HG02623 (cell line): ENCODE results near the gene COL15A1.
"Not testable (repeated sequence)": the region's sequence is repeated elsewhere in the genome, so short reads cannot be mapped to it uniquely, and the experiment has no call there.

Experiments
- ATAC-seq: cut with Tn5 transposase; IDR thresholded peaks from one replicate; pipeline ENCODE4 v1.9.1; 2021; ENCODE audit warnings: moderate library complexity; ENCODE audit not compliant: unreplicated experiment

The COL15A1 gene

DNA sequence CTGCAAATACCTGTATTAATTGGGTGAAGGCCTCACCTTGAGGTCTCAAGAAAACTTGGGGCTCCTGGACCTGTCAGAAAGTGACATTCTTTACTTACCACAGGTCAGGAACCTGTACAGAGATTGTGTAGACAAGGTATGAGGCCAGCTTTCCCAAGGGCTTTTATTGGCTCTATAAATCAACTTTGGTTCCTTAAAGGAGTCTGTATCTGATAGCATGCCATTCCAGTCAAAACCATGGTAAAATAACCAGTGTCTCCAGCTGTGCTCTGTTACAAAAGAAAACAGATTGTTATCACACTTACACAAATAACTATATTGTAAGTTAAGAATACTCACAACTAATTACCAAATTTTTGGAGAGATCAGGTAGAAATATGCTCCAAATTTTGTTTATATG, 64.5 kb downstream of the COL15A1 start:
- ATAC-seq, result no peak

DNA sequence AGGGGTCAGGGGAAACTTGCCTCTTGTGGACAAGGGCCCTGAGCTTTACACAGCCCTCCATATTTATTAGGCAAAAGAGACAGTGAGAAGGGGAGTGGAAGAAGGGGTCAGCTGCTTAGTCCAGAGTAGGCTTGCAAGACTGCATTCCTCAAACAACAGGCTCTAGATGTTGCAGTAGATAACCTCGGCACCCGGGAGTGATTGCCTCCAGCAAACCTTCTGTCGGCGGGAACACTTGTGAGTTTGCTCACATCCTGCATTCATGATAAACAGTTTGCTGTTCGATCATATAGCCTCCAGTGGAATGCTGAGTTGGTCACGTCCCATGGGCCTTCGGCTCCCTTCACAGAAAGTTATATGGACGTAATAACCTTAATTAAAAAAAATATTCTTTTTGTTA, 66.7 kb downstream of the COL15A1 start:
- ATAC-seq, result not testable (repeated sequence)

DNA sequence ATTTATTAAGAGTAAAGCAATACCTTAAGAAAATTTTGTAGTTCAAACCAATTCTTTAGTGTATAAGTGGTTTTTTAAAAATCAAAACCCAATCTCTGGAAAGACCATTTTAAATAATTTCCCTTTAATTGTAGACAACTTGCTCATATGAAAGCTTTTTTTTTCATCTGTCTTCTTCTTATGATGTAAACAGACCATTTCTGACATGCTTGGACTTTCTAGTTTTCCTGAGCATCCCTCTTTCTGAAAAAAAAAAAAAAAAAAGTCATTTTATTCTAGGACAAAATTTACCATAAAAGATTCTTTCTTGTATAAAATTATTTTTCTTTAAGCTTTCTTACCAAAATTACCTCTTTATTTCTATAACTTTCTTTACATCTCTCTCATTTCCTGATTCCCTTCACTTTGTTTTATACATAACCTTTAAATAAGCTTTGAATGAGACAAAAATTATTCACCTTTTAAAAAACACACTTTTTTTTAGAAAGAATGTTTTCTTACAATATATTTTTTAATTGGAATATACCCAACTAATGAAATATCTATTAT, 67.5 kb downstream of the COL15A1 start:
- ATAC-seq, result no peak

GRCh38 chr9:99012957-99013512, 69.3 kb downstream of the COL15A1 start:
- ATAC-seq, result no peak

GRCh38 chr9:99013550-99013949, 69.8 kb downstream of the COL15A1 start:
- ATAC-seq, result no peak

GRCh38 chr9:99015448-99015847, 71.7 kb downstream of the COL15A1 start:
- no peak for ATAC-seq

- no peak for ATAC-seq
Observed at GRCh38 chr9:99015890-99016289, 72.2 kb downstream of the COL15A1 start.

DNA sequence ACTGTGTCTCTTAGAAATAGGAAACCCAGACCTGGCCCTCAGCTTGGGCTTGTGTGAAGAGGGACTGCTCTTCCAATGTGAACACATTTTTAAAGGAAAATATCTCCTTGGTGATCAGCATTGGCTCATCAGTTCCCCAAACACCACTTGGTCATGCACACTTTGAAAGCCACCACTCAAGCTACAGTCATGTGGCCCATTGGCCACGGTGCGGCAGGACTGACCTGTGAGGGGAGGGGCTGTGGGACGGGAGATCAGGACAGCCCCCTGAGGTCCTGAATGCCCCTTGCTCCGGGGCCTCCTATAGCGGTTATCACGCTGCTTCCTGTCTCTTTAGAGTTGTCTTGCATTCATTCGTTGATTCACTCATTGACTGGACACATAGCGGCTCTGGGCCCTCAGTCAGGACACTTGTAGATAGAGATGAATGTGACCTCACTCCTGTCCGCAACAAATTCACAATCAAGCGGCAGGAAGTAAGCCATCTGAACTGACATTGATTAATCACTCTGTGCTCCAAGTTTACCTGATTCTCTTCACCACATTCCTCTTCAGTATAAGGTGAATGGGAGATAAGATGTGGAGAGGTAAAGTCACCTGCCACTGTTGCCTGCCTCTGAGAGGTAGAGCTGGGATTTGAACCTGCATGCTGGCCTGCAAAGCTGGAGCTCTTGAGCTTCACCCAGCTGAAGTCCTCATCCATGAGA, 73.1 kb downstream of the COL15A1 start:
- no peak for ATAC-seq

GRCh38 chr9:99018653-99019052, 74.9 kb downstream of the COL15A1 start:
- ATAC-seq, result no peak

DNA sequence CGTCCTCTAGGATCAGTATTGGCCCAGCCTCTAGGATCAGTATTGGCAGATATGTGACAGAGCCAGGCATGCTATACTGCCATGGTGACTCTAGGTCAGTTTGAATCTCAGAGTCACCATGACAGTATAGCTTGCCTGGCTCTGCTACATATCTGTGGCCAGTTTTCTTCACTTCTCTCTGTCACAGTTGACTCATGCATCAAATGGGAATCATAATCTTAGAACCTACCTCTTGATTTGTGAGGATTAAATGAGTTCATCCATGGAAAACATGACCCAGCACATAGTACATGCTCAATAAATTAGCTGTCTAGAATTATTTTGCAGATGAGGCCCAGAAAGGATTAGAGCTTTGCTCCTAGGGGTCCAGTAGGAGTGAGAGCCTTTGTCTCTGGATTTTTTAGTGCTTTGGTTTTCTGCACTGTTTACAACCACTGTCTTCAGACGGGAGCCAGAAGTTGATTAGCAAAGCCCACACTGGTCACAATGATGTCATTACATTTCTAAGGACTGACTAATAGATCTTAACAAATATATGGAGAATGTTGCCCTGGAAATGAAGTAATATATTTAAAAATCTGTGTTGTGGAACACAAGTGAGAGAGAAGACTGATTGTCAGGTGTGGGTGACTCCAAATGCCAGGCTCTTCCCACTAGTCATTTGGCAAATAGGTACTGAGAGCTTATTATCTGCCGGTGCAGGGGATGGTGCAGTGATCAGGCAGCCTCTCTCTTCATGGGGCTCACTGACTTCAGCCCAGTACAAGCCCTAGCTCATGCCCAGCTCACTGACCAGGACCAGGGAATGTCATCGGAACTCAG, 76.0 kb downstream of the COL15A1 start:
- ATAC-seq, result no peak

- no peak for ATAC-seq
Observed at GRCh38 chr9:99020786-99021436, 77.2 kb downstream of the COL15A1 start.

- no peak for ATAC-seq
Observed at GRCh38 chr9:99021512-99021911, 77.8 kb downstream of the COL15A1 start.

DNA sequence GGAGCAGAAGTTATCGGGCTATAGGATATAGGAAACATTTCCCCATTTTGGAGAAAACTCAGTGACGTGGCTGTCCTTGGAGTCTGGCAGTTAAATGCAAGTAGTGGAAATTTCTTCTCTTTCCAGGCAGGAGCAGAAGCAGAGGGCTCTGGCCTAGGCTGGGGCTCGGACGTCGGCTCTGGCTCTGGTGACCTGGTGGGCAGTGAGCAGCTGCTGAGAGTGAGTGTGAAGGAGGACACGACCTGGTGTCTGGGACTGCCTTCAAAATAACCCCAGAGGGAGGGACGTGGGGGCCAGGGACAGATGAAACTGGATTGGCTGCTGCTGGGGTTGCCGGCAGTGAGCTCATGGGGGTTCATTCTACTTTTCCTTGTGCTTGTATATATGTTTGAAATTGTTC, 79.5 kb downstream of the COL15A1 start:
- no peak for ATAC-seq

DNA sequence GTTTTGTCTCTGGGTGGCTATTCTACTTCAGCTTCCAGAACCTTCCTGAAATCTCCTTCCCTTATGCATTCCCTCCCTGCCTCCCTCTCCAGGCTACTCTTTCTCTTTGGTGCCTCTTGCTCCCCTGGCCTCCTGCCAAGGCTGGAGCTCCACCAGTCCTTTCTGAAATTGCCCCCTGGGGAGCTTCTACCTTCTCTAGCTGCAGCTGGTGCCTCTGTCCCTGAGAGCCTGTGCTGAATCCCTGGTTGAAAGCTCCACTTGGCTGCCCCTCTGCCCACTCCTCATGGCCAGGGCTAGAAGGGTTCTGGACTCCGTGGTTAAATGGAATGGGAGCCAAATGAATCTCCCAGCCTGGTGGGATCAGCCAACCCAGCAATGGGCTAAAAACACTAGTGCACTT, 80.1 kb downstream of the COL15A1 start:
- no peak for ATAC-seq

DNA sequence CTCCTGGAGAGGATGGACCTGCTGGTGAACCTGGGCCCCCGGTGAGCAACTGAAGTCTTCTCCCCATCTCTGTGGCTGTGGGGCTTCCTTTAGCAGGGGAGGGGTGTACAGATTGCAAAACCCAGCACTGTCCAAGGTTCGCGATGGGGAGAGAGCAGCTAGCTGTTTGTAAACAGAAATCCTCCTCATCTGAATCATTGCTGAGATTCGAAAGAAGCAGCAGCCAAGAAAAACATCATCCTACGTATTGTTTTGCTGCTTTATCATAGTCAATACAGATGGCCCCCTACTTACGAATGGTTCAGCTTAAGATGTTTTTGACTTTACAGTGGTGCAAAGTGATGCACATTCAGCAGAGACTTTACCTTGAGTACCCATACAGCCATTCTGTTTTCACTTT, 81.3 kb downstream of the COL15A1 start:
- no peak for ATAC-seq

GRCh38 chr9:99025616-99026270, 82.0 kb downstream of the COL15A1 start:
- ATAC-seq, result no peak

DNA sequence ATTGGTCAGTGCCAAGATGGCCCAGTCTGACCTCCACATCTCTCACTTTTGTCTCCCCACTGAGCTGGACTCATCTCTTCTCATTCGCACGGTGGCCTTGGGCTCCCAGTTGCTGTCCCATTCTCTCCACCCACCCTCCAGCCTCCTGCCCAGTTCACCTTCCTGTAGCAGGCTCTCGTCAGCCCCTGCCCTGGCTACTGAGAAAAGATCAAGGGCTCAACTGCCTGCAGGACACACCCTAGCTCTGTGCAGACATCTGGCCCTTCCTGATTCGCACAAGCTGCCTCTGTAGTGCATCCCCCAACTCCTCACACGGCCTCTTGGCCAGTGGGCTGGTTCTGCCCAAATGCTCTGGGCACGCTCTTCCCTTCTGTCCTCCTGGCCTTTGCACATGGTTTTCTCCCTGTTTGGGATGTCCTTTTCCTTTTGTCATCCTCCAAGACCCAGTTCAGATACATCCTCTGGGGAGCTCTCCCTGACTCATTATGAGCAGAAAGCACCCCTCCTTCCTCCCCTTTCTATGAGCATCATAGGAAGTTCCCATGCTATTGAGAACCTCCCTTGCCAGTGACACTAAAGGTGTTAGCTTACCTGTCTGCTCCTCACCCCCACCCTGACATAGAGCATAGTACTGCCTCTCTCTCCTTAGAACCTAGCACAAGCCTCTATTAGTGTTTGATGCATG, 82.7 kb downstream of the COL15A1 start:
- no peak for ATAC-seq

DNA sequence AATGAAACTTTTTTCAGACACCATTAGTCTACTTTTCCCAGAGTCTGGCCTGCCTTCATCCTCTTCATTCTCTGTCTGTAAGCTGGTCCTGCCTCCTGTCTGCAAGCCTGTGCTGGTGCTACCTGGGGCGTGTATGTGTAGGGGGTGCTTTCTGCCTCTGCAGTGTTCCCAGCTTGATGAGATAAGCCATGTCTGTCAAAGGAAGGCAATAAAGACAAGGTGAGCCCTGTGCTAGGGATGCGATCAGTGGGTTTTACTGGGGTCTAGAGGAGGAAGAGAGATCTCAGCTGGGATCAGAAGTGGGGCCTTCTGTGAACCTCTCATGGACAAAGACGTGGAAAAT, 83.2 kb downstream of the COL15A1 start:
- no peak for ATAC-seq

DNA sequence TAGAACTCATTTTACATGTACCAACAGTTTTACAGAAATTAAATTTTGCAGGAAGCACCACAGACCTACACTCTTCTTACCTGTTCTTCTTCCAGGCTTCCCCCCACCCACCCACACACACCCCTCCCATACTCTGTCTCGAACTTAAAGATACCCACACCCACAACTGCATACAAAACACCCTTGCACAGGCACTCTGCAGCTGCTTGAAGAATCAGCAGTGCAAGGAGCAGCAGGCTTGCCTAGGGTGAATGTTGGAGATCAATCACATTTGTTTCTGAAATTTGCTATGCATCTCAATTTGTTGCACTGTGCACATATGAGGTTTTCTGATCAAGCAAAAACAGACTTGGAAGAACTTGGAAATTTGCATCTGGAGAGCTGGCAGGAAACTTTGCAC, 83.7 kb downstream of the COL15A1 start:
- ATAC-seq, result no peak

DNA sequence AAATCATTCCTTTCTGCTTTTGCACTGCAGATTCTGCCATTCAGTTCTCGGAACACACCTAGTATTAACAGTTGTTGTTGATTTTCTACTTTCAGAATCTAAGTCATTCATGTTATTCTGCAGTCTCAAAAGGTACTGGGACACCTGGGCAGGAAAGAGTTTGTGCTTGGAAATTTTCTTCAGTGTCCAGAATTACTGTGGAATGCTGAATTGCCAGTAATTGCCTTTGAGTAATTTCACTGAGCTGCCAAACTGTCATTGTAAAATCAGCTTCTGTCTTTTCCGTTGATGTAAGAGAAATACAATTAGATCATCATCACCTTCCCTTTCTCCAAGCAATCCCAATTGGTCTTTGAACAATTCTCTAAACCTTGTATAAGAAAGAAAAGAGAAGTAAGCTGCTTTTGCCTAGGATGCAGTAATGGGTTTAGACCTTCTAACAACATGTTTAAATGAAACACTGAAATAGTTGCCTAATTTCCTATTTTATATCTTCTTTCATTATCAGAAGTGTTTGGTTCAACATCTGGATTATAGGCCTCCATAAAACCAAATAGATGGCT, 85.5 kb downstream of the COL15A1 start:
- ATAC-seq, result no peak
